DND-41 (cell line): ENCODE measurements around the gene AKAP6.

Experiments
- EZH2 ChIP-seq: IDR thresholded peaks from 3 replicates; pipeline ENCODE4 v1.6.1; 2012; ENCODE audit warnings: borderline replicate concordance, low read depth, mild to moderate bottlenecking, moderate library complexity, low read length, inconsistent platforms; ENCODE audit not compliant: severe bottlenecking
- TF ChIP-seq, protein P1 (sequence below): IDR thresholded peaks from 2 replicates; pipeline ENCODE4 v1.5.1; 2012; ENCODE audit warnings: borderline replicate concordance, low read length, moderate library complexity, mild to moderate bottlenecking; ENCODE audit not compliant: poor library complexity, severe bottlenecking; ENCODE audit errors: extremely low read depth

DNA sequence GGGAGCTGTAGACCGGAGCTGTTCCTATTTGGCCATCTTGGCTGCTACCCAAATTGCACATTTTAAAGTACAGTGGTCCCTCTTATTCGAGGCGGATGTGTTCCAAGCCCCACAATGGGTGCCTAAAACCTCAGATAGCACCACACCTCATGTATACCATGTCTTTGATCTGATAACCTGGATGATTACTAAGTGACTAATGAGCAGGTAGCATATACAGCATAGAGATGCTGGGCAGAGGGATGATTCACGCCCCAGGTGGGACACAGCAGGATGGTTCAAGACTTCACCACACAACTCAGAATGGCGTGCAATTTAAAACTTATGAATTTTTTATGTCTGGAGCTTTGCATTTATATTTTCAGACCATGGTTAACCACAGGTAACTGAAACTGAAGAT is 255.0 kb downstream of the AKAP6 start:
- TF ChIP-seq, protein P1, sequence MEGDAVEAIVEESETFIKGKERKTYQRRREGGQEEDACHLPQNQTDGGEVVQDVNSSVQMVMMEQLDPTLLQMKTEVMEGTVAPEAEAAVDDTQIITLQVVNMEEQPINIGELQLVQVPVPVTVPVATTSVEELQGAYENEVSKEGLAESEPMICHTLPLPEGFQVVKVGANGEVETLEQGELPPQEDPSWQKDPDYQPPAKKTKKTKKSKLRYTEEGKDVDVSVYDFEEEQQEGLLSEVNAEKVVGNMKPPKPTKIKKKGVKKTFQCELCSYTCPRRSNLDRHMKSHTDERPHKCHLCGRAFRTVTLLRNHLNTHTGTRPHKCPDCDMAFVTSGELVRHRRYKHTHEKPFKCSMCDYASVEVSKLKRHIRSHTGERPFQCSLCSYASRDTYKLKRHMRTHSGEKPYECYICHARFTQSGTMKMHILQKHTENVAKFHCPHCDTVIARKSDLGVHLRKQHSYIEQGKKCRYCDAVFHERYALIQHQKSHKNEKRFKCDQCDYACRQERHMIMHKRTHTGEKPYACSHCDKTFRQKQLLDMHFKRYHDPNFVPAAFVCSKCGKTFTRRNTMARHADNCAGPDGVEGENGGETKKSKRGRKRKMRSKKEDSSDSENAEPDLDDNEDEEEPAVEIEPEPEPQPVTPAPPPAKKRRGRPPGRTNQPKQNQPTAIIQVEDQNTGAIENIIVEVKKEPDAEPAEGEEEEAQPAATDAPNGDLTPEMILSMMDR = no peak
- no peak for TF ChIP-seq EZH2
